Lower lobe of right lung (tissue), 2 donors: ENCODE results near the gene KMT5C. TPM values are rescaled to one million over a fixed set of nuclear protein-coding genes. Genes with fewer than 3 reads are reported as not detected.

Experiments
- ATAC-seq, 2 donors: fragments of 200-7000 bp; cut with Tn5 transposase; one replicate each; pipeline ENCODE4 v1.9.1; 2020 to 2022; ENCODE audit warnings: mild to moderate bottlenecking in 2 of 2, moderate library complexity in 2 of 2
- DNase-seq: peaks from one replicate; pipeline ENCODE4 v3.0.0-alpha.2; 2020
- H3K27ac ChIP-seq: fragments of 200-600 bp; one replicate; pipeline ENCODE4 v1.8.0; 2022
- H3K27me3 ChIP-seq: fragments of 200-600 bp; one replicate; pipeline ENCODE4 v1.8.0; 2022; ENCODE audit warnings: low read depth
- H3K36me3 ChIP-seq: fragments of 200-600 bp; one replicate; pipeline ENCODE4 v1.8.0; 2022; ENCODE audit warnings: mild to moderate bottlenecking
- H3K4me1 ChIP-seq: fragments of 200-600 bp; one replicate; pipeline ENCODE4 v1.8.0; 2022
- H3K4me3 ChIP-seq: fragments of 200-600 bp; one replicate; pipeline ENCODE4 v1.8.0; 2022; ENCODE audit warnings: mild to moderate bottlenecking
- H3K9me3 ChIP-seq: fragments of 200-600 bp; one replicate; pipeline ENCODE4 v1.8.0; 2022
- CTCF ChIP-seq: fragments of 200-600 bp; IDR thresholded peaks from one replicate; pipeline ENCODE4 v1.8.0; 2022; ENCODE audit warnings: antibody characterized with exemption, mild to moderate bottlenecking
- intact Hi-C: fragments of 100-400 bp; cut with DNase I; formaldehyde crosslinking; loops from one replicate; pipeline ENCODE4 v1.11.0; 2022
- total RNA-seq: library from RNA; stranded (reverse); fragmentation: NEBNext Ultra II Directional; extraction: Animal tissue kit (Norgen Biotek cat#: 25700); gene quantifications from one replicate; pipeline ENCODE4 v1.2.1, GENCODE V29; 2021
- donor health status: DM: no; HTN: yes; CAD: no; lungs with severe emphysema.

Gene KMT5C
- total RNA-seq, 1 donor from 2014 or later, result 14.7 TPM

- H3K27me3 ChIP-seq, result no peaks in the 10 kb centered on the region
- DNase-seq (peak; percentile 76), ATAC-seq (peak; percentile 44 to 47)
- H3K9me3 ChIP-seq, result no peaks in the 10 kb centered on the region
- peak within 1 kb of the TSS; percentile 94 for H3K27ac ChIP-seq
- intact Hi-C loops, result no loop called here
- peak within 1 kb of the TSS; percentile 97 for H3K4me3 ChIP-seq
- peaks cover 27% of the 10 kb centered on the region for H3K36me3 ChIP-seq
- H3K4me1 ChIP-seq, result peaks cover 48% of the 10 kb centered on the region
- no peak for TF ChIP-seq CTCF
These were observed 44.6 kb downstream of the KMT5C start, which contains the start of gene TMEM238 for GRCh38 chr19:55384131-55384919. Gene TMEM238, minus strand, starts transcription at chr19:55384292. Its CDS starts 33 bp downstream, at chr19:55384259.

DNA sequence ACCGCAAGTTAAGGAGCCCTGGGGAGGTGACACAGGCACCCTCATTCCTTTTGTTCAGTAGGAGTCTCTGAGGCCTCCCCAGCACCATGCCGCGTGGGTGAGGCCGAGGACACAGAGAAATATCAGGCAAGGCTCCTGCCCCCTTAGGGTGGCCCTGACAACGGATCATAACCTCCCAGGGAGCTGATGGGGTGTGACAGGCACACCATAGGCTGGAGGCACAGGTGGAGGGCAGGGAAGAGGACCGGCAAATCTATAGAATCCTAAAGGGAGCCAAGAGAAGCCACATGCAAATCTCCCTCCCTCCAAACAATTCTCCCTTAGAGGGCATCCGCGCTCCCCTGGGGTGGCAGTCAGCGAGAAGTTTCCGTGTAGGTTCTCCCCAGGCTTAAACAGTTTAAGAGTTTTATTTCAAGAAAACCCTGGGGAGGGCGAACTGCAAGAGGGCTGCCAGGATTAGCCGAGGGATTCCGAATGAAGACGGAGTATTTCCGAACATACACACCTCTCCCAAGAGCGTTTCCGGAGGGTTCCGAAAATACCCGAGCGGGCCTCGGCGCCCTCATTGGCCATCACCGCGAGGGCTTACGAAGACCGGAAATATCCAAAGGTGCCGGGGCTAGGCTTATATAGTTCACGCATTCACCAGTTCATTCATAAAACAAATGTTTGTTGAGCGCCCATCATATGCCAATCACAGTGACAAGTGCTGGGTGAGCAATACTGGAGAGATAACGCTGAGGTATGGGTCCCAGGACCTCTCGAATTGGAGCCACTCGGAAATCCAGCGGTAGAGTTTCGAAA is 45.4 kb downstream of the KMT5C start:
- Histone ChIP-seq H3K4me1 (peaks cover 52% of the 10 kb centered on the region), H3K4me3 (peak overlapping the region; percentile 97), H3K27ac (peak overlapping the region; percentile 94), H3K27me3 (no peaks in the 10 kb centered on the region), H3K36me3 (peaks cover 35% of the 10 kb centered on the region), H3K9me3 (no peaks in the 10 kb centered on the region)
- no peak for TF ChIP-seq CTCF
- DNase-seq (peak; percentile 96), ATAC-seq (peak; percentile 91 to 92)
- intact Hi-C loops, result no loop called here

DNA sequence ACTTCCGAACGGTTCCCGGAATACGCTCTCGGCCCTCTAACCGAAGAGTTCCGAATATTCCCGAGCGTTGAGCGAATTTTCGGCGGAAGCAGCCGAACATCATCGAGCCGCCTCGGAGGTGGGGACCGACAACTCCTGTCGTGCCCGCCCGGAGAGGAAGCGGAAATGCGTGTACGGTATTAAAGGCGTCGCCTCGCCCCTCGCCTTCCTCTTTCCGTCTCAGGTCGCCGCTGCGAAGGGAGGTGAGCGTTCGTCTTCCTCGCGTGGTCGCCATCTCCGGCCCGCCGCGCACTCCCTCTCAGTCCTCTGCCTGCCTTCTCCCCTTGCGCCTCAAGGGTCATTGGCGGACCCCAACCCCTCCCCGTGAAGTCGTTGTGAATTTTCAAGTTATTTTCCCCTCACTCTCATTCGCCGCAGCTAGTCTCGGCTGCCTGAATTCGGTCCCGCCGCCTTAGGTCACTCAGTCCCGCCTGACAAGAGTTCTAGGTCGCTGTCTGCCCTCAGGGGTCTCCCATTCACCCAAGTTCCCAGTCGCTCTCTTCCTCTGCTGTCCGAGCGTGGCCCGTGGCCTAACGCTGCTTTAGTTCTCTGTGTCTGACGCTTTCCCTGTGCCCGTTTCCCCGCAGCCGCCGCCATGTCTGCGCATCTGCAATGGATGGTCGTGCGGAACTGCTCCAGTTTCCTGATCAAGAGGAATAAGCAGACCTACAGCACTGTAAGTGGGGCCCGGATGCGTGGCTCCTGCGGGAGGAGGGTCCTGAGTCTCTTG is 46.2 kb downstream of the KMT5C start, which contains the start of gene RPL28:
TSS of gene RPL28 (plus strand) at position 209 of the 769 bp plus-strand sequence. CDS start at position 635, 426 bp downstream.
- H3K4me1 ChIP-seq, result peaks cover 52% of the 10 kb centered on the region
- peak; percentile 98 for DNase-seq
- no peak for TF ChIP-seq CTCF
- H3K4me3 ChIP-seq, result peak within 1 kb of the TSS; percentile 97
- ATAC-seq, result peak; percentile 91 to 94
- no peaks in the 10 kb centered on the region for H3K9me3 ChIP-seq
- peaks cover 42% of the 10 kb centered on the region for H3K36me3 ChIP-seq
- no peaks in the 10 kb centered on the region for H3K27me3 ChIP-seq
- peak within 1 kb of the TSS; percentile 94 for H3K27ac ChIP-seq
- intact Hi-C loops, result no loop called here

GRCh38 chr19:55386493-55386971 is 46.9 kb downstream of the KMT5C start:
- peak overlapping the region; percentile 94 for H3K27ac ChIP-seq
- no peak for TF ChIP-seq CTCF
- intact Hi-C loops, result no loop called here
- no peak for DNase-seq
- H3K4me3 ChIP-seq, result peak overlapping the region; percentile 97
- H3K9me3 ChIP-seq, result no peaks in the 10 kb centered on the region
- H3K4me1 ChIP-seq, result peaks cover 52% of the 10 kb centered on the region
- H3K36me3 ChIP-seq, result peaks cover 49% of the 10 kb centered on the region
- no peaks in the 10 kb centered on the region for H3K27me3 ChIP-seq
- no peak for ATAC-seq
